A673 (cell line): ENCODE results near the gene CLASP1. TPM values are rescaled to one million over a fixed set of nuclear protein-coding genes. Genes with fewer than 3 reads are reported as not detected.

ENCODE experiments used
- BruUV-seq: library from RNA; stranded (reverse); fragments of 400-500 nt; replicated peaks from 2 replicates; lab custom pipeline; 2021; lab: Mats Ljungman, UMichigan
- CTCF ChIA-PET: fragments of 300-600 bp; sonication (Branson Sonifier 250); formaldehyde crosslinking; loops from one replicate; lab custom pipeline; 2022; ENCODE audit warnings: antibody characterized with exemption; lab: Charles Lee
- POLR2A ChIA-PET: fragments of 300-600 bp; sonication (Branson Sonifier 250); formaldehyde crosslinking; loops from one replicate; lab custom pipeline; 2022; ENCODE audit warnings: antibody characterized with exemption; ENCODE audit not compliant: low non-redundant PET; lab: Charles Lee
- DNase-seq: peaks from one replicate; pipeline ENCODE4 v3.0.0-alpha.2; 2015; ENCODE audit warnings: low spot score
- H3K27ac ChIP-seq: fragments of 200-600 bp; sonication (generic); 2 replicates; pipeline ENCODE4 v1.5.1; 2016; ENCODE audit warnings: mixed run types, low read depth, mild to moderate bottlenecking, mixed read lengths, antibody characterized with exemption, low read length; ENCODE audit not compliant: poor library complexity, severe bottlenecking
- H3K27me3 ChIP-seq: fragments of 200-600 bp; sonication (generic); replicated peaks from 2 replicates; pipeline ENCODE4 v1.6.1; 2017; ENCODE audit warnings: mixed run types, low read depth, mild to moderate bottlenecking, mixed read lengths, antibody characterized with exemption, low read length; ENCODE audit not compliant: insufficient read depth, poor library complexity
- H3K36me3 ChIP-seq: fragments of 200-600 bp; sonication (generic); 2 replicates; pipeline ENCODE4 v1.6.1; 2016; ENCODE audit warnings: mixed run types, mild to moderate bottlenecking, mixed read lengths, antibody characterized with exemption, low read length; ENCODE audit not compliant: insufficient read depth, poor library complexity, severe bottlenecking
- H3K4me1 ChIP-seq: fragments of 200-600 bp; sonication (generic); 2 replicates; pipeline ENCODE4 v1.6.1; 2017; ENCODE audit warnings: mixed run types, mild to moderate bottlenecking, mixed read lengths, antibody characterized with exemption, low read length; ENCODE audit not compliant: insufficient read depth, poor library complexity, severe bottlenecking
- H3K4me3 ChIP-seq: fragments of 200-600 bp; sonication (generic); 2 replicates; pipeline ENCODE4 v1.5.1; 2016; ENCODE audit warnings: low read depth, mixed run types, mild to moderate bottlenecking, mixed read lengths, low read length; ENCODE audit not compliant: poor library complexity, severe bottlenecking
- H3K9me3 ChIP-seq: fragments of 200-600 bp; sonication (generic); 2 replicates; pipeline ENCODE4 v1.6.1; 2016; ENCODE audit warnings: mixed run types, low read depth, mild to moderate bottlenecking, mixed read lengths, antibody characterized with exemption, low read length; ENCODE audit not compliant: poor library complexity, severe bottlenecking
- EZH2 ChIP-seq: fragments of 200-600 bp; sonication (generic); IDR thresholded peaks from 2 replicates; pipeline ENCODE4 v1.6.1; 2017; ENCODE audit warnings: borderline replicate concordance, low read depth, mild to moderate bottlenecking, mixed read lengths, antibody characterized with exemption, low read length; ENCODE audit not compliant: poor library complexity, severe bottlenecking
- intact Hi-C: fragments of 100-400 bp; cut with micrococcal nuclease; formaldehyde crosslinking; loops from one replicate; pipeline ENCODE4 v1.10.0; 2022; ENCODE audit not compliant: unreplicated experiment
- total RNA-seq: library from RNA; stranded (reverse); gene quantifications from 2 replicates; pipeline ENCODE4 v1.2.3, GENCODE V29; 2021
- TF ChIP-seq, protein P1 (sequence below): fragments of 300-800, 200-600 bp; sonication (generic); conservative IDR thresholded peaks from 2 replicates; pipeline ENCODE4 v1.5.1; 2017; ENCODE audit warnings: low read depth, mild to moderate bottlenecking, antibody characterized with exemption, low read length, moderate library complexity, mixed read lengths

CLASP1 gene
- total RNA-seq, 1 experiment from 2014 or later: 69.1 TPM

DNA sequence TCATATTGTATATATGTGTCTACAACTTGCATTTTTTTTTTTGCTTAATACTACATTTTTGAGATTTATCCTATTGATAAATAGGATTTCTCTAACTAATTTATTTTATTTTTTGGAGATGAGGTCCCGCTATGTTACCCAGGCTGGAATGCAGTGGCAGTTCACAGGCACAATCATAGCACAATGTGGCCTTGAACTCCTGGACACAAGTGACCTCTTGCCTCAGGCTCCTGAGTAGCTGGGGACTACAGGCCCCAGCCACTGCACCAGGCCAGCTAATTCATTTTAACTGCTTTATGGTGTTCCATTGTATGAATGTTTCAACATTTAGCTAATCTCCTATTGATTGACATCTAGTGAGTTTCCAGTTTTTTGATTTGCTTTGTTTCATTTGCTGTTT lies 16.8 kb upstream of the CLASP1 start:
- TF ChIP-seq, protein P1, sequence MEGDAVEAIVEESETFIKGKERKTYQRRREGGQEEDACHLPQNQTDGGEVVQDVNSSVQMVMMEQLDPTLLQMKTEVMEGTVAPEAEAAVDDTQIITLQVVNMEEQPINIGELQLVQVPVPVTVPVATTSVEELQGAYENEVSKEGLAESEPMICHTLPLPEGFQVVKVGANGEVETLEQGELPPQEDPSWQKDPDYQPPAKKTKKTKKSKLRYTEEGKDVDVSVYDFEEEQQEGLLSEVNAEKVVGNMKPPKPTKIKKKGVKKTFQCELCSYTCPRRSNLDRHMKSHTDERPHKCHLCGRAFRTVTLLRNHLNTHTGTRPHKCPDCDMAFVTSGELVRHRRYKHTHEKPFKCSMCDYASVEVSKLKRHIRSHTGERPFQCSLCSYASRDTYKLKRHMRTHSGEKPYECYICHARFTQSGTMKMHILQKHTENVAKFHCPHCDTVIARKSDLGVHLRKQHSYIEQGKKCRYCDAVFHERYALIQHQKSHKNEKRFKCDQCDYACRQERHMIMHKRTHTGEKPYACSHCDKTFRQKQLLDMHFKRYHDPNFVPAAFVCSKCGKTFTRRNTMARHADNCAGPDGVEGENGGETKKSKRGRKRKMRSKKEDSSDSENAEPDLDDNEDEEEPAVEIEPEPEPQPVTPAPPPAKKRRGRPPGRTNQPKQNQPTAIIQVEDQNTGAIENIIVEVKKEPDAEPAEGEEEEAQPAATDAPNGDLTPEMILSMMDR: no peak
- no peak for TF ChIP-seq EZH2
- peaks cover under 1% of the 10 kb centered on the region for H3K9me3 ChIP-seq
- intact Hi-C loops: no loop called here
- no peak overlapping the region for H3K4me3 ChIP-seq
- ChIA-PET CTCF (no interaction called here), POLR2A (no interaction called here)
- no peaks in the 10 kb centered on the region for H3K4me1 ChIP-seq
- H3K27me3 ChIP-seq: no peaks in the 10 kb centered on the region
- H3K36me3 ChIP-seq: no peaks in the 10 kb centered on the region
- no TSS peak for BruUV-seq
- H3K27ac ChIP-seq: no peak overlapping the region
- DNase-seq: no peak

DNA sequence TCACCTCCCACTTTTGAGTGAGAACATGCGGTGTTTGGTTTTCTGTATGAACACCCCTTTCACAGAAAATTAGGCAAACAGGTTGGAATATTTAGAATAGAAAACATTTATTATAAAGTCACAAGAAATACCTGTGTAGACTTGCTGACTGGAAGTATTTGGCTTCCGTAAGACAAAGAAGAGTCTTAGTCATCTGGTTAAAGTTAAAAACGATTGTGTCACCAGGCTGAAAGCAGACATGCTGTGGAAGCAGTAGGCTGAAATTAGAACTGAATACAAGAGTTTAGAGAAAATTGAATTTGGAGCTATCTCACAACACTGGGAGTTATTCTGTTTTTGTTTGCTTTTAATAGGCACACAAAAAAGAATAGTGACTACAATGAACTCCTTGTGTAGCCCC lies 16.2 kb upstream of the CLASP1 start:
- no peak for DNase-seq
- H3K4me3 ChIP-seq: no peak overlapping the region
- H3K9me3 ChIP-seq: no peaks in the 10 kb centered on the region
- no peaks in the 10 kb centered on the region for H3K4me1 ChIP-seq
- POLR2A ChIA-PET: no interaction called here
- no peak for TF ChIP-seq EZH2
- TF ChIP-seq, protein P1: no peak
- H3K27me3 ChIP-seq: no peaks in the 10 kb centered on the region
- H3K36me3 ChIP-seq: no peaks in the 10 kb centered on the region
- no TSS peak for BruUV-seq
- CTCF ChIA-PET: no interaction called here
- no peak overlapping the region for H3K27ac ChIP-seq
- intact Hi-C loops: no loop called here

DNA sequence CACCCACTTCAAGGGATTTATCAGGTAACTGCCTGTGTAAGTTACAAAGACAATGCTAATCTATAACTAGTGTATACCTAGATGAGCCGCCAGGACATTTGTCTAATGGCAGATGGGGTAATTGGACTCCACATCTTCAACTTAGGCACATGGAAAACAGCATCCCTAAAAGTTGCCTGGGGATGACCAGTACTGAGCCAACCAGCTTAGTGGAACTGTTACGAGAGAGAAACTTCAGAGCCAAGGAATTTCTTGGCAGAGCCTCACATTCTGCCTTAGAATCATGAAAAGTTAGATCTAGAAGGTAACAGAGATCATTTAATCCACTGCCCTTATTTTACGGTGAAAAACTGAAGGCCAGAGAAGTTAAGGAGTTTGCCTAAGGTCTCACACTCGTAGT lies 15.5 kb upstream of the CLASP1 start:
- ChIA-PET POLR2A (no interaction called here), CTCF (no interaction called here)
- H3K4me1 ChIP-seq: no peaks in the 10 kb centered on the region
- intact Hi-C loops: no loop called here
- no peak overlapping the region for H3K4me3 ChIP-seq
- no peak for DNase-seq
- no TSS peak for BruUV-seq
- no peaks in the 10 kb centered on the region for H3K27me3 ChIP-seq
- no peak for TF ChIP-seq EZH2
- TF ChIP-seq, protein P1: no peak
- no peak overlapping the region for H3K27ac ChIP-seq
- no peaks in the 10 kb centered on the region for H3K36me3 ChIP-seq
- no peaks in the 10 kb centered on the region for H3K9me3 ChIP-seq
